ENCODE measurements around the gene MAGEF1.

DNA sequence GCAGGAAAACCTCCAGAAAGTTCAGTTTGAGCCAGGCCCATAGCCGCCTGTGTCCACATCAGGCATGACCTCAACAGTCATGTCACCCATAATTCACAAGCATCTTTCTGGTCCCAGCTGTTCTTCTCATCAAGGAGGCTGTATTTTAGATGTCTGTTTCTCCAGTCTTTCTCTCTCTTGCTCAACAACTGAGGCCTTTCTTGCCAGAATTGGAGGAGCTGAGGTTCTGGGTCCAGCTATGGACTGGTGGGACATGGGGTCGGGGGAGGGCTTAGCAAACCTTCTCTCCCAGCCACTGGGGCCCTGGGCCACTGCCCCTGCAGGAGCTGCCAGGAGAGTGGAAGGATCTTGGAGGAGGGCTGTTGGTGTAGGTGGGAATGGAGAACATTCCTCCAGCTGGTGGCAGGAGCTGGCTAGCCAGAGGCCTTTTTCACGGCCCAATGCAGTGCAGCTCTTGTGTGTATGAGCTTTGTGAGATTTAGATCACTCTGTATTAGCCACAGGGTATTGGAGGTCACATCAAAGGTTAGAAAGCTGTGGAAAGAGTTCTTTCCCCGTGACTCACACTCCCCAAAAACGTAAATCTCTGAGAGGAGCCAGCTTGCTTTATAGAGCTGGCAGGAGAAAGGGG, 23.5 kb downstream of the MAGEF1 start:
- no peak for TF ChIP-seq POLR2A (IDR thresholded peaks at IDR 0.05)
- TF ChIP-seq, protein P1, sequence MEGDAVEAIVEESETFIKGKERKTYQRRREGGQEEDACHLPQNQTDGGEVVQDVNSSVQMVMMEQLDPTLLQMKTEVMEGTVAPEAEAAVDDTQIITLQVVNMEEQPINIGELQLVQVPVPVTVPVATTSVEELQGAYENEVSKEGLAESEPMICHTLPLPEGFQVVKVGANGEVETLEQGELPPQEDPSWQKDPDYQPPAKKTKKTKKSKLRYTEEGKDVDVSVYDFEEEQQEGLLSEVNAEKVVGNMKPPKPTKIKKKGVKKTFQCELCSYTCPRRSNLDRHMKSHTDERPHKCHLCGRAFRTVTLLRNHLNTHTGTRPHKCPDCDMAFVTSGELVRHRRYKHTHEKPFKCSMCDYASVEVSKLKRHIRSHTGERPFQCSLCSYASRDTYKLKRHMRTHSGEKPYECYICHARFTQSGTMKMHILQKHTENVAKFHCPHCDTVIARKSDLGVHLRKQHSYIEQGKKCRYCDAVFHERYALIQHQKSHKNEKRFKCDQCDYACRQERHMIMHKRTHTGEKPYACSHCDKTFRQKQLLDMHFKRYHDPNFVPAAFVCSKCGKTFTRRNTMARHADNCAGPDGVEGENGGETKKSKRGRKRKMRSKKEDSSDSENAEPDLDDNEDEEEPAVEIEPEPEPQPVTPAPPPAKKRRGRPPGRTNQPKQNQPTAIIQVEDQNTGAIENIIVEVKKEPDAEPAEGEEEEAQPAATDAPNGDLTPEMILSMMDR (IDR thresholded peaks at IDR 0.05): no peak
